ACC112 (cell line): ENCODE measurements around the gene ACCSL.

Experiments
- H2AFZ ChIP-seq: fragments of 200-600 bp; sonication (generic); one replicate; pipeline ENCODE4 v1.6.0; 2017; ENCODE audit warnings: antibody characterized with exemption, low read length; ENCODE audit not compliant: unreplicated experiment
- H3K27ac ChIP-seq: fragments of 200-600 bp; sonication (generic); 2 replicates; pipeline ENCODE4 v1.5.1; 2014; ENCODE audit warnings: low read depth, mild to moderate bottlenecking, antibody characterized with exemption, low read length, moderate library complexity
- H3K27me3 ChIP-seq: fragments of 200-600 bp; sonication (generic); 2 replicates; pipeline ENCODE4 v1.6.1; 2014; ENCODE audit warnings: mild to moderate bottlenecking, antibody characterized with exemption, low read length, moderate library complexity, mixed read lengths; ENCODE audit not compliant: insufficient read depth
- H3K36me3 ChIP-seq: fragments of 200-600 bp; sonication (generic); 2 replicates; pipeline ENCODE4 v1.6.1; 2016; ENCODE audit warnings: mild to moderate bottlenecking, antibody characterized with exemption, low read length, moderate library complexity, mixed read lengths; ENCODE audit not compliant: insufficient read depth
- H3K4me1 ChIP-seq: fragments of 200-600 bp; sonication (generic); one replicate; pipeline ENCODE4 v1.6.1; 2016; ENCODE audit warnings: low read length, mixed read lengths; ENCODE audit not compliant: insufficient read depth, unreplicated experiment, control insufficient read depth
- H3K4me3 ChIP-seq: fragments of 200-600 bp; sonication (generic); 2 replicates; pipeline ENCODE4 v1.5.1; 2014; ENCODE audit warnings: mild to moderate bottlenecking, low read depth, low read length
- H3K79me2 ChIP-seq: fragments of 200-600 bp; sonication (generic); one replicate; pipeline ENCODE4 v1.6.0; 2016; ENCODE audit warnings: low read length; ENCODE audit not compliant: control insufficient read depth, unreplicated experiment, insufficient read depth

The ACCSL gene

GRCh38 chr11:44096360-44097185, 48.8 kb downstream of the ACCSL start:
- peak overlapping the region; percentile 93 for H3K4me3 ChIP-seq
- no peak overlapping the region for H3K27ac ChIP-seq
- H2AFZ ChIP-seq, result no peak overlapping the region
- no peaks in the 10 kb centered on the region for H3K27me3 ChIP-seq
- H3K79me2 ChIP-seq, result peaks cover 20% of the 10 kb centered on the region
- H3K4me1 ChIP-seq, result peaks cover 7% of the 10 kb centered on the region
- H3K36me3 ChIP-seq, result no peaks in the 10 kb centered on the region

GRCh38 chr11:44097821-44098220, 50.0 kb downstream of the ACCSL start:
- Histone ChIP-seq H2AFZ (no peak overlapping the region), H3K4me3 (no peak overlapping the region), H3K4me1 (peaks cover 7% of the 10 kb centered on the region), H3K27ac (no peak overlapping the region), H3K79me2 (peaks cover 20% of the 10 kb centered on the region), H3K27me3 (no peaks in the 10 kb centered on the region), H3K36me3 (no peaks in the 10 kb centered on the region)

- H3K4me1 ChIP-seq, result peaks cover 15% of the 10 kb centered on the region
- no peaks in the 10 kb centered on the region for H3K27me3 ChIP-seq
- H3K36me3 ChIP-seq, result no peaks in the 10 kb centered on the region
- H3K27ac ChIP-seq, result no peak overlapping the region
- peaks cover 18% of the 10 kb centered on the region for H3K79me2 ChIP-seq
- no peak overlapping the region for H3K4me3 ChIP-seq
- H2AFZ ChIP-seq, result no peak overlapping the region
These were observed 53.3 kb downstream of the ACCSL start for GRCh38 chr11:44101098-44101497.

- Histone ChIP-seq H3K27ac (peak overlapping the region; percentile 4; the same call in 1 of the 2 replicates), H3K4me1 (peaks cover 8% of the 10 kb centered on the region), H3K4me3 (no peak overlapping the region), H2AFZ (no peak overlapping the region), H3K36me3 (no peaks in the 10 kb centered on the region), H3K27me3 (no peaks in the 10 kb centered on the region), H3K79me2 (peaks cover 7% of the 10 kb centered on the region)
These were observed 56.9 kb downstream of the ACCSL start for GRCh38 chr11:44104481-44105294.

- no peaks in the 10 kb centered on the region for H3K36me3 ChIP-seq
- no peaks in the 10 kb centered on the region for H3K79me2 ChIP-seq
- no peaks in the 10 kb centered on the region for H3K27me3 ChIP-seq
- H3K4me3 ChIP-seq, result no peak overlapping the region
- peaks cover 8% of the 10 kb centered on the region for H3K4me1 ChIP-seq
- no peak overlapping the region for H2AFZ ChIP-seq
- H3K27ac ChIP-seq, result no peak overlapping the region
These were observed 60.5 kb downstream of the ACCSL start for GRCh38 chr11:44108260-44108659.
